HG03095 (cell line): ENCODE results near the gene AP1B1.
"Not testable (repeated sequence)": the region's sequence is repeated elsewhere in the genome, so short reads cannot be mapped to it uniquely, and the experiment has no call there.

Experiments used
- ATAC-seq: cut with Tn5 transposase; IDR thresholded peaks from one replicate; pipeline ENCODE4 v1.9.1; 2021; ENCODE audit warnings: moderate library complexity; ENCODE audit not compliant: unreplicated experiment

AP1B1 gene

DNA sequence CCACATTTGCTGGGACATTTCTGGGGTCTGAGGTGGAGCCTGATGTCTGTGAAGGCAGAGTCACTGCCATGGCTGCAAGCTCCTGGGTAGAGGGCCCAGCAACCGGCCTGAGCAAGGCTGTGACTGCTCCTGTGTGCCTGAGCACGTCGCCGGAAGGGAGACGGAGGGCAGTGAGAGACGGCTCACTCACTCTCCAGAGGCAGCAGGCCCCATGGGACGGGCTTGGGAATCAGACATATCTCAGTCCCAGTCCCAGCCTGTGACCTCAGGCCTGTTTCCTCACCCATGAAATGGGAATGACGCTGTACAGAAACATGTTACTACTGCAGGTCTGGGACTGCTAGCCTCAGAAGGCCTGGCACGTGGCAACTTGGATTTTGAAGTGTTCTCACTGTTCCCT is 36.5 kb downstream of the AP1B1 start:
- ATAC-seq: no peak

DNA sequence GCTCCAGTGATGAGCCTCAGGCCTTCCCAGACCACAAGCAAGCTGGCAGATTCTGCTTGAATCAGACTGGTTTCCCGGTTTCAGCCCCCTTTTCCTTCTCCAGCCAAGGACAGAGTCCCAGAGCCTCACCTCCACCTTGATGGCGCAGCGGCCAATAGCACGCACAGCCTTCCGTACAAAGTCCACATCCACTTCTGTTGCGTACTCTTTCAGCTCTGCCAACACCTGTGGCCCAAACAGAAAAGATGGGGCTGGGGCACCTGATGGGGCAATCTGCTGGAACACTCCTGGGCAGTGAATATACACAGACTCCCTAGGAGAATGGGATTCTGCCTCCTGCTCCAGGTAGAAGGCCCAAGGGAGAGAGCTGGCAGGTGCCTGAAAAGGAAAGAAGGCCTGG is 37.3 kb downstream of the AP1B1 start:
- ATAC-seq: no peak

- no peak for ATAC-seq
These were observed 39.4 kb downstream of the AP1B1 start for GRCh38 chr22:29348956-29349355.

- ATAC-seq: no peak
These were observed 40.3 kb downstream of the AP1B1 start for GRCh38 chr22:29348041-29348440.

GRCh38 chr22:29346659-29347058 is 41.7 kb downstream of the AP1B1 start:
- ATAC-seq: no peak

GRCh38 chr22:29345932-29346331 is 42.4 kb downstream of the AP1B1 start:
- ATAC-seq: no peak

DNA sequence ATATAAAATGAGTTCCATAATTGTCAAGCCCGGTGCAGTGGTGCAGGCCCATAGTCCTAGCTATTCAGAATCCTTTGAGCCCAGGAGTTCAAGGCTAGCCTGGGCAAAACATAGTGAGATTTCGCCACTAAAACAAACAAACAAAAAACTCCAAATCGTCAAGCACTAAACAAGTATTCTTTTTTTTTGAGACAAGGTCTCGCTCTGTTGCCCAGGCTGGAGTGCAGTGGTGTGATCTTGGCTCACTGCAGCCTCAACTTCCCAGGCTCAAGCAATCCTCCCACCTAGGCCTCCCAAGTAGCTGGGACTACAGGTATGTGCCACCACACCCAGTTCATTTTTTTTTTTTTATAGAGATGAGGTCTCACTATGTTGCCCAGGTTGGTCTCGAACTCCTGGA is 43.5 kb downstream of the AP1B1 start:
- not testable (repeated sequence) for ATAC-seq

GRCh38 chr22:29344137-29344536 is 44.2 kb downstream of the AP1B1 start:
- no peak for ATAC-seq

DNA sequence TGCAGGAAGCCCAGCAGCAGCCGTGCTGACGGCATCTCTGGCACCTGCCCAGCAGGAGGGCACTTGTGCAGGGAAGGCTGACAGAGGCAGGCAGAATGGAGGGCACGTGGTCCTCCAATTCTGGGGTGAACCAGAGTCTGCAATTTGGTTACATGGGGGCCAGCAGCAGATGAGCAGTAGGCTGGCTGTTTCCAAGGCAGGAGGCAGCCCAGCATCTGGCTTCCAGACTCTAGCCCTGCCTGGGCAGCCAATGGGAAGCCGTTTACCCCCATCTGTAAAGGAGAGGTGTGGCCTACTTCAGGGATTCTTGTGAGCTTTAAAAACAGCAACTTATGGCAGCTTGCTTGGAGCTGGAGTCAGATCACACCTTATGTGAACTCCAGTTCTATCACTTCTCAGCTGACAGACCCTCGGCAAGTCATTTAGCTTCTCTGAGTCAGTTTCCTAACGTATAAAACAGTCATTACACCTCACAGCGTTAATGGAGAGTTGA is 45.0 kb downstream of the AP1B1 start:
- no peak for ATAC-seq

- no peak for ATAC-seq
These were observed 45.6 kb downstream of the AP1B1 start for GRCh38 chr22:29342577-29343312.

DNA sequence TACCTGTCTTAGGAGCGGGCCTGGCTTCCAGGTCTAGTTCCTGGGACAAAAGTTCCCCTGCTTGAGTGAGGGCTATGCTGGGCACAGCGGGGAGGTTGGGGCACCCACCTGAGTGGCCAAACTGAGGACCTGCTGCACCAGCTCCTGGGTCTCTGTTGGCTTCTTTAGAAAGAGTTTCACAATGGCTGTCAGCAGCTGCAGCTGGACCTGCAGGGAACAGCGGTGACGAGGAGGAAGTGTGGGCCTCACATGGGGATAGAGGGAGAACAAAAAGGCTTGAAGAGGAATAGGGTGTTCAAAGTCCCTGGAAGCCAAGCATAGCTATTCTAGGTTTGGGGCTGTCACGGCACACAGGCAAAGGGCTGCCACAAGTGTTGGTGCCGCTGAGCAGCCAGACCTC is 46.2 kb downstream of the AP1B1 start:
- no peak for ATAC-seq

DNA sequence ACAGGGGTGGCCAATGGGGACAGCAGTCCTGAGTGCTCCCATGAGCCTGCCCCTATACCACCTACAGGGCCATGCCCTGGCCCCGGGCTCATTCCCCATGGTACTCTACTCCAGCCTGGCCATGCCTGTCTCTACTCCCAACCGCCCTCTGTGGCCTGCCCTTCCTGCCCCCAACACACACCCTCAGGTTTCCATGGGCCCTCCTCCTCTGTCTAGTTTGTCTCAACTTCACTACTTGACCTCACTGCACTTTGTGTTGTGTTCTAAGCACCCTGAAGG is 46.6 kb downstream of the AP1B1 start:
- no peak for ATAC-seq

GRCh38 chr22:29341056-29341848 is 47.1 kb downstream of the AP1B1 start:
- ATAC-seq: no peak

DNA sequence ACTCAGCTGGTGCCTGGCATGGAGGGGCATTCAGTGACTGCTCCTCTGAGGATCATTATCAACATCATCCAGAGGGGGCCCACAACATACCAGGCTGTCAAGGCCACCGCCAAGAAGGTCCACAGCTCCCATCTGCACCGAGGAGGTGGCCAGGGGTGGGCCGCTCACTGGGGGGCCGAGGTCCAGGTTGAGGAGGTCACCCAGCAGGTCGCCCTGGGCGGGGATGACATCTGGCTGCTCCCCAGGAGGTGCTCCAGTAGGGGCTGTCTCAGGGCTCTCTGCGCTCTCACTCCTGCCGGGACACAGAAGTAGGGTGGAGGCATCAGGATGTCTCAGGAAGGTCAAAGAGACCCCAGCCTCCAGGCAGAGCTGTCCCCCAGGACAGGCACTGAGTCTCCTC is 47.8 kb downstream of the AP1B1 start:
- ATAC-seq: no peak

- no peak for ATAC-seq
These were observed 48.8 kb downstream of the AP1B1 start for GRCh38 chr22:29339381-29340235.

- ATAC-seq: no peak
These were observed 50.0 kb downstream of the AP1B1 start for GRCh38 chr22:29338398-29338797.

- no peak for ATAC-seq
These were observed 50.6 kb downstream of the AP1B1 start for GRCh38 chr22:29337631-29338284.

- no peak for ATAC-seq
These were observed 51.4 kb downstream of the AP1B1 start for GRCh38 chr22:29336751-29337490.

- no peak for ATAC-seq
These were observed 52.7 kb downstream of the AP1B1 start for GRCh38 chr22:29335656-29336055.

GRCh38 chr22:29334696-29335344 is 53.5 kb downstream of the AP1B1 start:
- no peak for ATAC-seq
